ENCODE measurements around the gene CHCHD3.

The CHCHD3 gene

DNA sequence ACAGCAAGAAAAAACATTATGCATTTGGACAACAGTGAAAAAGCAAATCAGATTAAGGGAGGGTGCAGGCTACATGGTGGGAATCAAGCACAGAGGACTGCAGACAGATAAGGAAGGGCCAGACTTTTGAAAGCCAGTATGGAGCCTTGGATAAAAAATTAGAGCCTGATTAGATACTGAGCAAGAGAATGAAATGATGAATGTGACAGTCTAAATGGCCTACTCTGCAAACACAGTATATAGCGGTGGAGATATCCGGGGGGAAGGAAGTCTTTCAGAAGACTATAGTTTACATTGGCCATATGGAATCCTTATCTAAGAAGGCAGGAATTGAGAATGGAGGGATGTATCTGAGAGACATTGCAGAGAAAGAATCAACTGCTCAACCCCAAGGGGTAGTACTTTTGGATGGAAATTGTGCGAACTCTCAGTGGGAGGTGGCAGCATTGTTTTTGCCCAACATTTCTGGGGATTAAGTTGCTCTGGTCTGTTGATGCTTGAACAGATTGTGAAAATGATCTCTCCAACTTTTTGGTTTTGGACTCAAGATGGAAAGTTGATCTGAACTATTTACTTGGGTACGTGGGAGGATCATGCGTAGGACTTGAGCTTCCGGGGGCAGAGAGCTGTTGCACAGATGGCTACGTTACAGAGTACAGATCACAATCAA lies 39.4 kb upstream of the CHCHD3 start:
- Histone ChIP-seq H2AFZ (ENCODE audit: low read depth) (no peak overlapping the region), H4K20me1 (ENCODE audit: insufficient read depth) (no peaks in the 10 kb centered on the region), H3K27ac (no peak overlapping the region), H3K4me1 (ENCODE audit: low read depth, poor library complexity, severe bottlenecking) (no peaks in the 10 kb centered on the region), H3K79me2 (ENCODE audit: insufficient read depth, low read depth) (no peaks in the 10 kb centered on the region), H3K27me3 (ENCODE audit: insufficient read depth, low read depth) (no peaks in the 10 kb centered on the region), H3K36me3 (ENCODE audit: insufficient read depth) (no peaks in the 10 kb centered on the region), H3K4me2 (no peak overlapping the region), H3K9ac (no peak overlapping the region), H3K4me3 (IDR thresholded peaks at IDR 0.05; ENCODE audit: insufficient read depth, low read depth, low read length) (no peak overlapping the region)
- TF ChIP-seq, protein P1, sequence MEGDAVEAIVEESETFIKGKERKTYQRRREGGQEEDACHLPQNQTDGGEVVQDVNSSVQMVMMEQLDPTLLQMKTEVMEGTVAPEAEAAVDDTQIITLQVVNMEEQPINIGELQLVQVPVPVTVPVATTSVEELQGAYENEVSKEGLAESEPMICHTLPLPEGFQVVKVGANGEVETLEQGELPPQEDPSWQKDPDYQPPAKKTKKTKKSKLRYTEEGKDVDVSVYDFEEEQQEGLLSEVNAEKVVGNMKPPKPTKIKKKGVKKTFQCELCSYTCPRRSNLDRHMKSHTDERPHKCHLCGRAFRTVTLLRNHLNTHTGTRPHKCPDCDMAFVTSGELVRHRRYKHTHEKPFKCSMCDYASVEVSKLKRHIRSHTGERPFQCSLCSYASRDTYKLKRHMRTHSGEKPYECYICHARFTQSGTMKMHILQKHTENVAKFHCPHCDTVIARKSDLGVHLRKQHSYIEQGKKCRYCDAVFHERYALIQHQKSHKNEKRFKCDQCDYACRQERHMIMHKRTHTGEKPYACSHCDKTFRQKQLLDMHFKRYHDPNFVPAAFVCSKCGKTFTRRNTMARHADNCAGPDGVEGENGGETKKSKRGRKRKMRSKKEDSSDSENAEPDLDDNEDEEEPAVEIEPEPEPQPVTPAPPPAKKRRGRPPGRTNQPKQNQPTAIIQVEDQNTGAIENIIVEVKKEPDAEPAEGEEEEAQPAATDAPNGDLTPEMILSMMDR (conservative IDR thresholded peaks at IDR 0.05; ENCODE audit: low read depth, low read length): no peak

DNA sequence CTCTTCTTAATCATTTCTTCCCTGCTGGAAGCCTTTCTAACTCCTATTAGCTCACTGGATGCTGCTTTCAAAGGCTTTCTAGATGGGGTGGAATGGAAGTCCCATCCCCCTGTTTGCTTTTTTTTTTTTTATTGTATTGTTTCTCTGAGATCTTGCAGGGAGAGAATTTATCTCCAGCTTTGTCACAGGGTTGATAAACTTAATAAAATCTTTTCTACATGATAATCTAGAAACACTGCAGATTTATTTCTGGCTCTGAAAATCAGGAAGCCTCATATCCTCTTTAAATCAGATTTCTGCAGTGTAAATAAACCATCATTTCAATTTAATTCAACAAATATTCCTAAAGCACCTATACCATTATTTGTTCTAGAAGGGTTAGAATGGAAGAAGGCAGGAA lies 37.2 kb upstream of the CHCHD3 start:
- Histone ChIP-seq H3K4me3 (IDR thresholded peaks at IDR 0.05; ENCODE audit: insufficient read depth, low read depth, low read length) (no peak overlapping the region), H3K27ac (no peak overlapping the region), H3K4me2 (no peak overlapping the region), H3K4me1 (ENCODE audit: low read depth, poor library complexity, severe bottlenecking) (no peaks in the 10 kb centered on the region), H3K79me2 (ENCODE audit: insufficient read depth, low read depth) (no peaks in the 10 kb centered on the region), H2AFZ (ENCODE audit: low read depth) (no peak overlapping the region), H4K20me1 (ENCODE audit: insufficient read depth) (no peaks in the 10 kb centered on the region), H3K9ac (no peak overlapping the region), H3K27me3 (ENCODE audit: insufficient read depth, low read depth) (no peaks in the 10 kb centered on the region), H3K36me3 (ENCODE audit: insufficient read depth) (no peaks in the 10 kb centered on the region)
- TF ChIP-seq, protein P1 (conservative IDR thresholded peaks at IDR 0.05; ENCODE audit: low read depth, low read length): no peak

DNA sequence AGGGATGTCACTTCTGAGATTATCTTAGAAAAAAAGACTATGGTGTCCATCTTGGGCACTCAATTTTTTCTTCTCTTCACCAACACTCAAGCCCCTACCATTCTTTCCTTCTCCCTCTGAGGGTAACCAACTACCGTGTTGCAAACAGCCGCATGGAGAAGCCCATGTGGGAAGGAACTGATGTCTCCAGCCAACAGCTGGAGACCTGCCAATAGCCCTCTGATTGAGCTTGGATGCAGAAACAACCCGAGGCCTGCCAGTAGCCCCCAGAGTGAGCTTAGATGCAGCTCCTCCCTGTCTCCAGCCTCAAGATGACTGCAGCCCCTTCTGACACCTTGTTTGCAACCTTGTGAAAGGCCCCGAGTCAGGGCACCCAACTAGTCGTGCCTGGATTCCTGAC lies 36.4 kb upstream of the CHCHD3 start:
- Histone ChIP-seq H3K27me3 (ENCODE audit: insufficient read depth, low read depth) (no peaks in the 10 kb centered on the region), H3K27ac (no peak overlapping the region), H3K79me2 (ENCODE audit: insufficient read depth, low read depth) (no peaks in the 10 kb centered on the region), H3K36me3 (ENCODE audit: insufficient read depth) (no peaks in the 10 kb centered on the region), H3K9ac (no peak overlapping the region), H3K4me2 (no peak overlapping the region), H3K4me3 (IDR thresholded peaks at IDR 0.05; ENCODE audit: insufficient read depth, low read depth, low read length) (no peak overlapping the region), H3K4me1 (ENCODE audit: low read depth, poor library complexity, severe bottlenecking) (no peaks in the 10 kb centered on the region), H4K20me1 (ENCODE audit: insufficient read depth) (no peaks in the 10 kb centered on the region), H2AFZ (ENCODE audit: low read depth) (no peak overlapping the region)
- TF ChIP-seq, protein P1 (conservative IDR thresholded peaks at IDR 0.05; ENCODE audit: low read depth, low read length): no peak

DNA sequence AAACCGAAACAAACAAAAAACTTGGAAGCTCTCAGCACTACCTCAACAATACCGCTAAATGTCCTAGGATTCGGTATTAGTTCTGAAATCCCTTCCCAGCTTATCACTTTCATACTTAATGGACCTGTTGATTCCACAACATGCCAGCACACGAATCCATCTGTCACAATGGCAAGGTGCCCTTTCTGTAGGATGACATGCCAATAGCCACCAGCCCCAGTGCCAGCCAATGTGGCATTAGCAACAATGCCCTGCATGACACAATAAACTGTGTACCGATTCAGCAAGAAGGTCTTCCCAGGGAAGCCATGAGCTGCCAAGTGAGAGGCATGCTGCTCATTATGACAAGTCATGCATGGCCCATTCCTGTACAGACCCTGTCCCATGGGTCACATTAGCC lies 35.6 kb upstream of the CHCHD3 start:
- Histone ChIP-seq H3K4me3 (IDR thresholded peaks at IDR 0.05; ENCODE audit: insufficient read depth, low read depth, low read length) (no peak overlapping the region), H3K27ac (no peak overlapping the region), H4K20me1 (ENCODE audit: insufficient read depth) (no peaks in the 10 kb centered on the region), H3K27me3 (ENCODE audit: insufficient read depth, low read depth) (no peaks in the 10 kb centered on the region), H3K4me2 (no peak overlapping the region), H2AFZ (ENCODE audit: low read depth) (no peak overlapping the region), H3K79me2 (ENCODE audit: insufficient read depth, low read depth) (no peaks in the 10 kb centered on the region), H3K9ac (no peak overlapping the region), H3K4me1 (ENCODE audit: low read depth, poor library complexity, severe bottlenecking) (no peaks in the 10 kb centered on the region), H3K36me3 (ENCODE audit: insufficient read depth) (no peaks in the 10 kb centered on the region)
- TF ChIP-seq, protein P1 (conservative IDR thresholded peaks at IDR 0.05; ENCODE audit: low read depth, low read length): no peak
